HuH-7.5 (cell line): ENCODE data around the gene RASSF5.
A peak's percentile ranks its signal among the peaks of the same experiment; 100 is the strongest.
"Not testable (repeated sequence)": the region's sequence is repeated elsewhere in the genome, so short reads cannot be mapped to it uniquely, and the experiment has no call there.

Source experiments
- DNase-seq: peaks from one replicate; pipeline ENCODE4 v3.0.0; 2011; ENCODE audit warnings: low spot score

Gene RASSF5

DNA sequence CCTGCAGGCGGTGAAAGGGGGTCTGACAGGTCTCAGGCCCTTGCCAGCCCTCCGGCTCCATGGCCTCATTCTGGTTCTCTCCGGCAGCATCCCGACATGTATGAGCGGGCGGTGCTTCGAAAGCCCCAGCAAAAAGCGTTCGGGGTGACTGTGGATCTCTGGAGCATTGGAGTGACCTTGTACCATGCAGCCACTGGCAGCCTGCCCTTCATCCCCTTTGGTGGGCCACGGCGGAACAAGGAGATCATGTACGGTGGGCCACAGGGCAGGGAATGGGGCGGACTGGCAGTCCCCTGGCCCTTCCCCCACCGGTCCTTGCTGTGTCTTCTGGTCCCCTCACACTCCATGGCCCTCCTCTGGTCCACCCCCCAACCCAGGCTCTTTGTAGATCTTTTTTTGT is 30.7 kb upstream of the RASSF5 start:
- no peak for DNase-seq

DNA sequence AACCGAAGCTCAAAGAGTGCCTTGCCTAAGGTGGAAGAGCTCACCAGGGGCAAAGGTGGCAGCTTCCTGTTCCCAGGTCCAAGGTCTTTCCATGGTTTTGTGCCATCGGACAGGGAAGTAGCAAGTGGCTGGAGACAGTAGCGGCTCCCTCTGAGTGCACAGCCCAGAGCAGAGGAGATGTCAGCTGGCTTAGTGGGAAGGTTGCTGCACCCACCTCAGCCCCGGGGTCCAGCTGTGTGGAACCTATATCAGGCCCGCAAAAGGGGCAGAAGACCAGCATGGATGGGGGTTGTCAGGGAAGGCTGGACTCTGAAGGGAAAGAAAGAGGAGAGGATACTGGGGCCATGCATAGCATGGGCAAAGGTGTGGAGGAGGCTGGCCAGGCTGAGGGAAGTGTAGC is 30.2 kb upstream of the RASSF5 start:
- no peak for DNase-seq

DNA sequence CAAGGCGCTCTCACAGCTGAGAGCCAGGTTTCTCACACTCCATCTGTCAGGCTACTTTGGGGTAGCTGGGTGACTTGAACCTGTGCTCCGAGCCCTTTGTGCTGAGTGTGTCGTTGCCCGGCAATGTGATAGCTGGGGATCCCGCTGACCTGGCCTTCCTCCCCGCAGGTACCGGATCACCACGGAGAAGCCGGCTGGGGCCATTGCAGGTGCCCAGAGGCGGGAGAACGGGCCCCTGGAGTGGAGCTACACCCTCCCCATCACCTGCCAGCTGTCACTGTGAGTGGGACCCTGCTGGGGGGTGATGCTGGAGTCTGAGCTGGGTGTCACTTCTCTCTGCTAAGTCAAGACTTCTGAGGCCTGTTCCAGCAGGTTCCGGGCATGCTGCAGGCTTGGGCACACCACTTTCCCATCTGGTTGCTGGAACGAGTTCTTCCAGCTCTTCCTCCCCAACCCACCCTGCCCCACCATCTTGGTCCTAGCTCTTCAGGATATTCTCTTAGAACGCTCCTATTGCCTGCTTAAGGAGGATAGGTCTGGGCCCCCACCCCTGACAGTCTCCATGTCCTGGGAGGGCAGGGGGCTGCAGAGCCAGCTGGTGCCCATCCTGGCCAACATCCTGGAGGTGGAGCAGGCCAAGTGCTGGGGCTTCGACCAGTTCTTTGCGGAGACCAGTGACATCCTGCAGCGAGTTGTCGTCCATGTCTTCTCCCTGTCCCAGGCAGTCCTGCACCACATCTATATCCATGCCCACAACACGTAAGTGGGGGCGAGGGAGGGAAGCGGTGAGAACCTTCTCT is 29.6 kb upstream of the RASSF5 start:
- DNase-seq = no peak

DNA sequence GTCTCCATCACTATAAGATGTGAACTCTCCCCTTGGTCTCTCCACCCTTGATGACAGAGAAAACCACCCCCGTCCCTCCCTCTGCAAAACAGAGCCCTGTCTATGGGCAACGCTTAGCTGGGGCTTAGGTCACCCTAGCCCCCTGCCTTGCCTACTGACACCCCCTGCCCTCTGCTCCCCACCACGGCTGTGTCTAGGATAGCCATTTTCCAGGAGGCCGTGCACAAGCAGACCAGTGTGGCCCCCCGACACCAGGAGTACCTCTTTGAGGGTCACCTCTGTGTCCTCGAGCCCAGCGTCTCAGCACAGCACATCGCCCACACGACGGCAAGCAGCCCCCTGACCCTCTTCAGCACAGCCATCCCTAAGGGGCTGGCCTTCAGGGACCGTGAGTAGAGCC is 28.6 kb upstream of the RASSF5 start:
- DNase-seq = no peak

DNA sequence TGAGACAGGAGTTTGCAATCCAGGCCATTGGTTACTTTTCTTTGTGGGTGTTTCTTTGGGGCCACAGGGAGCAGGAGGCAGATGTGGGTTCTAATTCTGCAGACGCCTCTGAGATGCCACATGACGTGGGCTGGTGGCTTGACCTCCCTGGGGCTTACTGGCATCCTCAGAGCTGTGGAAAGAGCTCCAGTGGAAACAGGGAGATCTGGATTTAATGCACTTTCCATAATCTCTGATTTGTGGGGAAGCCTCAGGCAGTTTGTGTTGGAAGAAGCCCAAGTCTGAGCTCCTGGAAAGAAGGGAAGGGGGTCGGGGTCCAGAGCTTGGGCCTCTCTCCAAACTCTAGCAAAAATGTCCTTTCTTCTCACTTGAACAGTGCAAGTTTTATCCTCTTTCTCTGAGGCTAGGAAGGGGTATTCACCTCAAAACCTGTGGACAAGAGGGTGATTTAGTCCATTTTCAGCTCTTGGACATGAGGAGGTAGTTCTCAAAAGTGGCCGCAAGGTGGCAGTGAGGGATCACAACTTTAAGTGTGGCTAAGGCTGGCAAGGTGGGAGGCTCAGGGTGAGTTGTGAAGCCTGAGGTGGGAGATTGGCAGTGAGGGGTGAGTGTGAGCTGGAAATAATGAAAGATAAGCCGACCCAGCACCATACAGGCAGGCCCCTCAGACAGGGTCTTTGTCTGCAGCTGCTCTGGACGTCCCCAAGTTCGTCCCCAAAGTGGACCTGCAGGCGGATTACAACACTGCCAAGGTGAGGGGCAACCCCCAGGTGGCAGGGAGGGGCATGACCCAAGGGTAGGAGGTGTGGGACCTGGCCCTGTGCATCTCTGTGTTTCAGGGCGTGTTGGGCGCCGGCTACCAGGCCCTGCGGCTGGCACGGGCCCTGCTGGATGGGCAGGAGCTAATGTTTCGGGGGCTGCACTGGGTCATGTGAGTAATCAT is 27.9 kb upstream of the RASSF5 start:
- peak; percentile 81 for DNase-seq

DNA sequence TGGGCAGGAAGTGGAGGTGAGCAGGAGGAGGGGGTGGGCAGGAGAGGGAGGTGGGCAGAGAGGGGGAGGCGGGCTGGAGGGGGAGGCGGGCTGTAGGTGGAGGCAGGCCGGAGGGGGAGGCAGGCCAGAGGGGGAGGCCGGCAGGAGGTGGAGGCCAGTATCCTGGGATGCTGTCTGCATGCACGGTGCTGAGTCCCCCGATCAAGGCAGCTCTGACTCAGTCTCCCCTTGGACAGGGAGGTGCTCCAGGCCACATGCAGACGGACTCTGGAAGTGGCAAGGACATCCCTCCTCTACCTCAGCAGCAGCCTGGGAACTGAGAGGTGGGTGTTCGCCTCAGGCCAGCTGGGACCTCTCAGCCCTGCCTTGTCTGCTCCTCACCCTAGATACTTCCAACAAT is 27.1 kb upstream of the RASSF5 start:
- no peak for DNase-seq

DNA sequence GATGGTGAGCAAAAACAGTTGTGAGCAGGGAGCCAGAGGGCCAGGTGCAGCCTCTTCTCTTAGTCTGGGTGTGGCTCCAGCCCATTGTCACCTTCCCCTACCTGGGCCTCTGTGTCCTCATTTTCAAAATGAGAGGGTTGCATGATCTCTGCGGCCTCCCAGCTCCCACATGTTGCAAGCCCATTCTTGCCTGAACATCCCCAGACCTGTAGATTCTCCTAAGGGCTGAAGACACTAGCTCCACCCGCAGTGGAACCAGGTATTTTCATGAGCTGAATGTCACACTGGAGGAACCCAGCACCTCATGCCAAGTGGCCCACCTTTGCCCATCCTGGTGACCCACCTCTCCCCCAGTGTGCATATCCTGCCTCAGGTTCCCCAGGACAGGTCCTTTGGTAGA is 24.7 kb upstream of the RASSF5 start:
- DNase-seq = no peak

DNA sequence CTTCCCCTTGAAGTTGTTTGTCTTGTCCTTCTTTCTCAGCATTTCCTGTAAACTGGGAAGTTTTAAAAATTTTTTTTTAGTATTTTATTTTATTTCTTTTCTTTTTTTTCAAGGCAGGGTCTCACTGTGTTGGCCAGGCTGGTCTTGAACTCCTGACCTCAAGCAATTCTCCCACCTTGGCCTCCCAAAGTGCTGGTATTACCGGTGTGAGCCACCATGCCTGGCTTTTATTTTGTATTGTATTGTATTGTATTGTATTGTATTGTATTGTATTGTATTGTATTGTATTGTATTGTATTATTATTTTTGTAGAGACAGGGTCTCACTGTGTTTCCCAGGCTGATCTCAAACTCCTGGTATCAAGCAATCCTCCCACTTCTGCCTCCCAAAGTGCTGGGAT is 23.5 kb upstream of the RASSF5 start:
- not testable (repeated sequence) for DNase-seq

DNA sequence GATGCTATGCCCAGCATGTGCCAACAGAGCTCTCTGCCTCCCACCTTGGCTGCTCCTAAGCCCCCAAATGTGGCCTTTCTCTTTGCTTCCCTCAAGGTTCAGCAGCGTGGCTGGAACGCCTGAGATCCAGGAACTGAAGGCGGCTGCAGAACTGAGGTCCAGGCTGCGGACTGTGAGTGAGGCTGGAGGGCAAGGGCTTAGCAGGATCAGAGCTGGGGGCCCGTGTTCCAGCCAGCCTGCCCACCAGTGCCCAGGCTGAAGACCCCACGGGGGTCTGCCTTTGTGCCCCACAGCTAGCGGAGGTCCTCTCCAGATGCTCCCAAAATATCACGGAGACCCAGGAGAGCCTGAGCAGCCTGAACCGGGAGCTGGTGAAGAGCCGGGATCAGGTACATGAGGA is 22.4 kb upstream of the RASSF5 start:
- DNase-seq = no peak

DNA sequence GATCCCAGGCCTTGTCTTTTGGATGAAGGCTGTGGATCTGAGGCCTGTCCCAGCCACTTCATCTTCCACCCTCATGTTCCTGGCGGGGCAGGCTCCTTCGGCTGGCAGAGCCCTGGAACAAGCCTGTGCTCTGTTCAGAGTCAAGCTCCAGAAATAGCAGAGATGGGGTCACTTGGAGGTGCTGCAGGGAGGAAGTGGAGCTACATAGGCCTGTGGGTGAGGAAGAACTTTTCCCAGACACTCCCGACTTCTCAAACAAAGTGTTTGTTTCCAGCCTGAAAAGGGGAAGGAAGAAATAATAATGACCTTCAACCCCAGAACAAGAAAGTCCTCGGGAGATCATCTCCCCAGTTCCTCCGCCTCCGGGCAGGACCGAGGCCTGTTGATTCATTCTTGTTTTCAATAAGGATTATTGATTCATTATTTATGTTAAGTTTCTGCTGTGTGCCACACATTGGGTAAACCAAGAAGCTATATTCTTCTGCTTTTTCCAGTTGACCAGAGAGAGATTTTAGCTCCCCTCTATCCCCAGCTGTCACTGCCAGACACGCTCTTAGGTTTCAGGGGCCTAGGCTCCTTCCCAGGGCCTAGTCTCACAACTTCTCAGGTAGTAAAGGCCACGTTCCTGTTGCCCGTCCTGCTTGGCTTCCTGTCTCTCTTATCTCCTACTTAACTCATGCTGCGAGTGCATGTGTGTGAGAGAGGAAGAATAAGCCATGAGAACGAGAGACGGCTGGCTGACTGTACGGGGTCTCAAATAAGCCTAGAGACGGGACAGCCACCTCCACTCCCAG is 20.1 kb upstream of the RASSF5 start:
- DNase-seq = no peak

DNA sequence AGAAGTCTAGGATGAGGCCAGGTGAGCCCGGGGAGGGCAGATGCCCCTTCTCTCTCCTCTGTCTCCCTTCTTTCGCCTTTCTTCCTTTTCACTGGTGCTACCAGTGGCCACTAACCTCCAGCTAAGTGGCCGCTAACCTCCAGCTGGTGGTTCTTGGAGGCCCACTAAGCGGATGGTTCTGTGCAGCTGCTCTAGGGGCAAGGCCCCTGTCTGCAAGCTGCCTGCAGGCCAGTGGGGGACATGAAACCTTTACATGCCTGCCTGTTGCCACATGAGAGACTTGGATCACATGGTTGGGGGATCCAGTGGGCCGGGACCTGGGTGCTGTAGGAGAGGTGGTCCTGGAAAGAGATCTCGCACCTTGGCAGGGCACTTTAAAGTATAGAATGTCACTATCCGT is 19.4 kb upstream of the RASSF5 start:
- no peak for DNase-seq

DNA sequence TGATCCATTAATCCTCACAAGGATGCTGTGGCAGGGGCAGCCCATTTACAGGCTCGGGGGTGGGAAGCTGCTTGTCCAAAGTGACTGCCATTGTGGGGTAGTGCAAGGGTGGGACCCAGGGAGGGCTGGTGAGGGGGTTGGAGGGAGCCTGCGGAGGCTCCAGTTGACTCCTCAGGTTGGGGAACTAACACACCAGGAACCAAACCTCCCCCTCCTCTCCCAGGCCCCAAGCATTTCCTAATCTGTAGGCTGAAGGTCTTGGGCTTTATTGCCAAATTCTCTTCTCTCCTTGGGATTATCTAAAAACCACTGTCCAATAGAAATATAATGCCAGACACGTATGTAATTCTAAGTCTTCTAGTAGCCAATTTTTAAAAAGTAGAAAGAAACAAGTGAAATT is 18.9 kb upstream of the RASSF5 start:
- no peak for DNase-seq

DNA sequence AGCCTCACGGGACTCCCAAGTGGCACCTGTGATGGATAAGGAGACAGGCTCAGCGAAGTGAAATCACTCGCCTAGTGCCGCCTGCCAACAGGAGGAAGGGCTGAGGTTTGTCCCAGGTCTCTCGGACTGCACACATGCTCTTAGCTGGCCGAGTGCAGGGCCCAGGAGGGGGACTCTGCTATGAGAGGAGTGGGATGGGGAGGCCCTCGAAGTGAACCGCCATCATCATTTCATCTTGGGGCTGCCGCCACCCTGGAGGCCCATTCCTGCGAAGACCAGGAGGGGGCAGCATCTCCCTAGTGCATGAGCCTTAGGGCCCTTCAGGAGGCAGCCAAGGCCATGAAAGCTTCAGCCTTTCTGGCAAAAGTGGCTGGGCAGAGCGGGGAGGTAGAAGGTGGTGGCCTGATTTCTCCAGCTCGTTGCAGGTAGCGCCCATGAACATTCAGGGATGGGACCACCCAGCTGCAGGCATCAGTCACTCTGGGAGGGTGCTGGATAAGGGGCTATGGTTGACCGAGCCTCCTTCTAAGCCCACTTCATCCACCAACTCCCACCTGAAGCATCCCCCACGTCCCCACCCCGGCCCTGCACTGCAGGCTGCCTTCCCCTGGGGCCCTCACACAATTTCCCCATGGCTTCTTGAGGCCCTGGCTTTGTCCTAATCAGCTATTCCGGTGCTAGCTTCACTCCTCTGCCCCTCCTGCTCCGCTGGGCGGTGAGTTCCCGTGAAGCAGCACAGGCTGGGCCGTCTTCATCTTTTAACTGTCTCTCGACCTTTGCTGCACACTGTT is 17.2 kb upstream of the RASSF5 start:
- peak; percentile 86 for DNase-seq

DNA sequence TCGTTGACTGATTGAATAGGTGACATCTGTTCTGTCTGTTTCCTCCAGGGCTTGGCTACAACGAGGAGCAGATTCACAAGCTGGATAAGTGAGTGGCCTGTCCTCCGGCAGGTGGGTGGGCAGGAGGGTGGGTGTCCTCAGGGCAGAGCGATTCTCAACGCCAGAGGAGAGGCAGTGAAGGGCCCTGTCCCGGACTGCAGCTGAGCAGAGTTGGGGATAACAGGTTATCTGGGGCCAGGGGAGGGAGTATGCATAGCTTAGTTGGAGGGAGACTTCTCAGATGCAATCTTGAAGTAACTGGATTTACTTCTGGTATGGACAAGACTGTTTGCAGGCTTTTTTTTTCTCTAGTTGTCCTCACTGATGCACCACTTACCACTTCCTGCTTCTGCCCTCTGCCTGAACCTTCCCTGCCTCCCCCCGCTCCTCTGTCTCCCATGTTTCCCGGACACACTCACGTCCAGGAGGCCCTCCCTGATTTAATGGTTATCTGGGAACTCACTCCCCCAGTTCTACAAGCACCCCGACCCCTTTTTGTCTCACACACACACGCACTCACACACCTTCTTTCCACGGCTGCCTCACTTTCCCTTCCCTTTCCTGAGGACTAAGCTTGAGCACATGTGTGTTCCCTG is 16.4 kb upstream of the RASSF5 start:
- no peak for DNase-seq

DNA sequence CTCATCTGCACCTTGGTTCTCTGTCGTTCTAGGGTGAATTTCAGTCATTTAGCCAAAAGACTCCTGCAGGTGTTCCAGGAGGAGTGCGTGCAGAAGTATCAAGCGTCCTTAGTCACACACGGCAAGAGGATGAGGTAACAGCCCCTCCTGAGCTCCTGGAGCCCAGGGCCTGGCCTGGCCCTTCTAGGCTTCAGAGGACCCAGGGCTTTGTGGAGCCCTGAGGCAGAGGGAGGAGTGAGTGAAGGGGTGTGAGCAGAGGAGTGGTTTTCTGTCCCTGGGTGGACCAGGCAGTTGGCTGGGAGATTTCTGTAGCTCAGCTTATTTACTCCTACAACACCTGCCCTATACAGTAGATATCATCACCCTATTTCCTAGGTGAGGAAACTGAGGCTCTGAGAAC is 15.7 kb upstream of the RASSF5 start:
- no peak for DNase-seq

DNA sequence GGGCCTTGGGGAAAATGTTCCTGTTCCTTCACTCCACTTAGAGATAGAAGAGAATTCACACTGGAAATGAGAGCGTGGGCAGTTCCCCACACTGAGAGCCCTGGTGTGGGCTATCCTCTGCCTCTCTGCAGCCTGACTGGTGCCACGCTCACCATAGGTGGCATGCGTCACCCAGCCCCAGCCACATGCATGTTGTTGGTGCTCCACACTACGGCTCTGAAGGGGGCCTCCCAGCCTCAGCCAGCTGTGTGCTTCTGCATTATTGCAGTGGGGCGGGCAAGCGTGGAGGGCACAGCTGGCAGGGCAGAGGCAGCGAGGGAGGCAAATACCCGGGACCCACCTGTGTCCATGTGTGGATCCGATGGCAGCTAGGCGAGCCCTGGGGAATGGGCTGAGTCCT is 14.7 kb upstream of the RASSF5 start:
- no peak for DNase-seq

DNA sequence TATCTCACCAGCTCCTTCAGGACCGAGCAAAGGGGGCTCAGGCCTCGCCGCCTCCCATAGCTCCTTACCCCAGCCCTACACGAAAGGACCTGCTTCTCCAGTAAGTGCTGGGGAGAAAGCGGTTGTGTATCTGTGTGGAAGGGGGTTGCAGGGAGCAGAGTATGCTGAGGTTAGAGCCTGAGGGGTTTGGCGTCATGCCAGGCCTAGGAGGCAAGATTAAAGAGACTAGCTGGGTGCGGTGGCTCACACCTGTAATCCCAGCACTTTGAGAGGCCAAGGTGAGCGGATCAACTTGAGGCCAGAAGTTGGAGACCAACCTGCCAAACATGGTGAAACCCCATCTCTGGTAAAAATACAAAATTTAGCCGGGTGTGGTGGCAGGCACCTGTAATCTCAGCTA is 14.1 kb upstream of the RASSF5 start:
- DNase-seq = no peak

DNA sequence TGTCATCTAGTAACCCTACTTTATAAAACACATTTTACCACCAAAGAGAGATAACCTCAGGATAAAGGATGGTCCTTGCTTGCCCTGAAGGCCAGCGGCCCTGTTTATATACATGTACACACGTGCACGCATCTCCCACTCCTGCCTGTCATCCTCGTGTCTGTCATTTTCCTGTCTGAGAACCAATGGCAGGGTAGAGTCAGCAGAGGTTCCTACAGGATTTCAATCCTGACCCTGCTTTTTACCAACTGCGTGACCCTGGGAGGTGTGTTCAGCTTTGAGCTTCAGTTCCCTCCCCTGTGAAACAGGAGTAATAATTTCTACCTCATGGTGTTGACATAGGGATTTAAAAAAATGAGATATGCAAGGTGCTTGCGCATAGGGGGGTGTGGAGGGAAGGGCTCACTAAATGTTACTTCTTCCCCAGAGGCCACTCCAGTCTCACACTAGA is 12.3 kb upstream of the RASSF5 start:
- DNase-seq = no peak

DNA sequence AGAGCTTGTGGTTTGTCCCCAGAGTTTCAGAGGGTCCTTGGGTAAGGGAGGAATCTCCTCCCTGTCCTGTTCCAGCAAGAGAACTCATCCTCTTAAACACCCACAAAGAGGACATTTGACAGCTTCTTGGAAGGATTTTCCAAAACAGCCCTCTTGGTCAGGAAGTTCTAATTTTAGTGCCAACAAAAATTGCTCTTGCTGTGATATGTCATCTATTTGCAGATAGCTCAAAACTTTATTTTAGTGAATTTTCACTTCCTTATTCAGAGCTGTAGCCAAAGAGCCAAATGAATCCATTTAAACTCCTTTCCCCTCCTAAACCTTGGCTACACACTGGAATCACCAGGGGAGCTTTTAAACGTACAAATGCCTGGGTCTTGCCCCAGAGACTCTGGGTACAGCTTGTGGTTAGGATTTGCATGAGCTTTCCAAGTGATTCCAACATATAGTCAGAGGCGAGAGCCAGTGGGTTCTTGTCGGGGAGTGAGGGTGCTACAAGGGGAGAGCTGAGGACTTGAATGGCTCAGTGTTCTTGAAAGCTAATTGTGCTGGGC is 11.8 kb upstream of the RASSF5 start:
- no peak for DNase-seq

DNA sequence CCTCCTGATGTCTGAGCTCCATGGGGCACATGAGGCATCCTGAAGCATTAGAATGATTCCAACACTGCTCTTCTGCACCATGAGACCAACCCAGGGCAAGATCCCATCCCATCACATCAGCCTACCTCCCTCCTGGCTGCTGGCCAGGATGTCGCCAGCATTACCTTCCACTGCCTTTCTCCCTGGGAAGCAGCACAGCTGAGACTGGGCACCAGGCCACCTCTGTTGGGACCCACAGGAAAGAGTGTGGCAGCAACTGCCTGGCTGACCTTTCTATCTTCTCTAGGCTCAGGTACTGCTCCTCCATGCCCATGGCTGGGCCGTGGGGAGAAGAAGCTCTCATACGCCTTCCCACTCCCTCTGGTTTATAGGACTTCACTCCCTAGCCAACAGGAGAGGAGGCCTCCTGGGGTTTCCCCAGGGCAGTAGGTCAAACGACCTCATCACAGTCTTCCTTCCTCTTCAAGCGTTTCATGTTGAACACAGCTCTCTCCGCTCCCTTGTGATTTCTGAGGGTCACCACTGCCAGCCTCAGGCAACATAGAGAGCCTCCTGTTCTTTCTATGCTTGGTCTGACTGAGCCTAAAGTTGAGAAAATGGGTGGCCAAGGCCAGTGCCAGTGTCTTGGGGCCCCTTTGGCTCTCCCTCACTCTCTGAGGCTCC is 11.1 kb upstream of the RASSF5 start:
- DNase-seq = no peak
